Measurements from ENCODE around the gene SEMA6D.

DNA sequence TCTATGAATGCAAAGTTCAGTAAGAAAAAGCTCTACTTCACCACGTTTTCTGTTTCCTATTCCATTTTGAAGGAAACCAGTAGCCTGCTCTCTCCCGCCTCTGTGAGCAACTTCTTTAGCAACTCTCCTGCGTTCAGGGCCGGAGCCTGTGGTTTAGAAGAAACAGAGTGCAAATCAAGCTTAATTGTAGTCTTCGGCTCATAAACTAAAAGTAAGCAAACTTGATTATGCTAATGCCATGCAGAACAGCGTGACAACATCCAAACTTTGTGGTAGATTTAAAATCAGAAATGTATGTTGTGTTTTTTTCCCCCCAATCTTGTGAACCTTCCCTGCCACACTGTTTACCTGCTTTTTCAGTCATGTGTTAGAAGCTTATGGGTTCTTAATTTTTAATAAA lies 87.4 kb downstream of the SEMA6D start:
- TF ChIP-seq POLR2A (IDR thresholded peaks at IDR 0.05; ENCODE audit: low read length) = no peak
- no peak for TF ChIP-seq GATA1 (IDR thresholded peaks at IDR 0.05; ENCODE audit: low read depth, low read length)
